ENCODE measurements around the gene CDC42BPA.
"Not testable (repeated sequence)": the region's sequence is repeated elsewhere in the genome, so short reads cannot be mapped to it uniquely, and the experiment has no call there.

The CDC42BPA gene

DNA sequence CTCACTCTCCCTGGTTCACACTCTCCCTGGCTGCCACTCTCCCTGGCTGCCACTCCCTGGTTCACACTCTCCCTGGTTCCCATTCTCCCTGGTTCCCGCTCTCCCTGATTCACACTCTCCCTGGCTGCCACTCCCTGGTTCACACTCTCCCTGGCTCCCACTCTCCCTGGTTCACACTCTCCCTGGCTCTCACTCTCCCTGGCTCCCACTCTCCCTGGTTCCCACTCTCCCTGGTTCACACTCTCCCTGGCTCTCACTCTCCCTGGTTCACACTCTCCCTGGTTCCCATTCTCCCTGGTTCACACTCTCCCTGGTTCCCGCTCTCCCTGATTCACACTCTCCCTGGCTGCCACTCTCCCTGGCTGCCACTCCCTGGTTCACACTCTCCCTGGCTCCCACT, 362.4 kb downstream of the CDC42BPA start:
- not testable (repeated sequence) for DNase-seq

DNA sequence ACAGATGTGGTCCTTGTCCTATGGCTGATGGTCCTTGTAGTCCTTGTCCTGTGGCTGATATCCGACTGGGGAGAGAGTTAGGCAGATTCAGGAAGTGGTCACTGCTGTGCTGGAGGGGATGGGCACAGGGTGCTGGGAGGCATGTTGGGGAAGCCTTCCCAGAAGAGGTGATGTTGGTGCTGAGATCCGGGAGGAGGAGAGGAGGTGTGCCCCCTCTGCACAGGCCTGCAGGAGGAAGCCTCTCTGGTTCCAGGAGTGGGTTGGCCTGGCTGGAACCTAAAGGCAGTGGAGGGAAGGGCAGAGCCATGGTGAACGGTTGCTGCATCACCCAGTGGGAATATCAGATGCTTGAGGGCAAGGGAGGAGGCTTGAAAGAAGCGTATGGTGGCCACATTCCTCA, 363.5 kb downstream of the CDC42BPA start:
- DNase-seq: no peak

DNA sequence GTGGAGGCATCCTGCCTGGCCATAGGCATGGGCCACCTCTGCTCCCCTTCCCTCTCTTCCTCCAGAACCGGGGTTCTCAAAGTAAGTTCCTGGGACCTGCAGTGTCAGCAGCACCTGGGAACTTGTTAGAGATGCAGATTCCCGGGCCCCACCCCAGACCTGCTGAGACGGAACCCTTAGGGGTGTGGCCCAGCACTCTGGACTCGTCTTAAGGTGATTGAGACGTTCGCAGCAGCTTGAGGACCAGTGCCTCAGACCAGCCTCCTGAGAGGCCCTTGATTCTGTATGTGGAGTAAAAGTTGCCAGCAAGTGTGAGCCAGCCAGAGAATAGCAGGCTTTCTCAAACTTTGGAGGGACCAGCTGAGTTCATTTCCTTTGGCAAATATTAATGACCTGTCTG, 364.0 kb downstream of the CDC42BPA start:
- DNase-seq: no peak

DNA sequence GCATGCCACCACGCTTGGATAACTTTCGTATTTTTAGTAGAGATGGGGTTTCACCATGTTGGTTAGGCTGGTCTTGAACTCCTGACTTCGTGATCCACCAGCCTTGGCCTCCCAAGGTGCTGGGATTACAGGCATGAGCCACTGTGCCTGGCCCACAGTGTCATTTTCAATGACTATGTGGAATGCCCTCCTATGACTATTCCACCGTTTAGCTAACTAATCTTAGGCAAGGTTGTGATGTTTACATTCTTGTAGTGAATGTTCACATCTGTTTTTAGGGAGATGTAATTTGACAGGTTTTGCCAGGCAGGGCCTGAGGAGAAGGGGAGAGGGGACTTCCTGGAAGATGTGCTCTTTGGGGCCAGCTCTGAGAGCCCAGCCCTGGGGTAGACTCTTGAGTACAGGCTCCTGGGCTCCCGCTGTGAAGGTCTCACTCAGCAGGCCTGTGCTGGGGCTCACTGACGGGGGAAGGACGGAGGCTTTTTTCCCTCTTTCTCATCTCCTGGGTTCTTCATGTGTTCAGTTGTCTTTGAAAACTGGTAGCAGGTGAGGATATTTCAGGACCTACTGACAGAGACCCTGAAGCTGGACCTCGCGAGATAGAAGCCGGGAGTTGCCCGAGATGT, 365.0 kb downstream of the CDC42BPA start:
- no peak for DNase-seq

DNA sequence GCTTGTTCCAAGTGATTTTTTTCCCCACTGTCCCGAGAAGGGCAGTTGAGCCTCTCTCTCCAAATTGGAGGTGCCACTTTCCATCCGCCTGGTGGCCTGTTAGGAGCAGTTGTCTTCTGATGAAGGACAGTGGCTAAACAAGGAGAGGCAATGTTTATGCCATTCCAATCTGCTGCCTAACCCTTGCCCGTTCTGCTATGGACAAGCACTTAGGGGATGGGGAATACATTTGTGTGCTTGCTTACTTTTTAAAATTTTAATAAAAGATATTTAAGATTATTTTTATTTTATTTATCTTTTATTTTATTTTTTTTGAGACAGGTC, 366.2 kb downstream of the CDC42BPA start:
- DNase-seq: no peak

DNA sequence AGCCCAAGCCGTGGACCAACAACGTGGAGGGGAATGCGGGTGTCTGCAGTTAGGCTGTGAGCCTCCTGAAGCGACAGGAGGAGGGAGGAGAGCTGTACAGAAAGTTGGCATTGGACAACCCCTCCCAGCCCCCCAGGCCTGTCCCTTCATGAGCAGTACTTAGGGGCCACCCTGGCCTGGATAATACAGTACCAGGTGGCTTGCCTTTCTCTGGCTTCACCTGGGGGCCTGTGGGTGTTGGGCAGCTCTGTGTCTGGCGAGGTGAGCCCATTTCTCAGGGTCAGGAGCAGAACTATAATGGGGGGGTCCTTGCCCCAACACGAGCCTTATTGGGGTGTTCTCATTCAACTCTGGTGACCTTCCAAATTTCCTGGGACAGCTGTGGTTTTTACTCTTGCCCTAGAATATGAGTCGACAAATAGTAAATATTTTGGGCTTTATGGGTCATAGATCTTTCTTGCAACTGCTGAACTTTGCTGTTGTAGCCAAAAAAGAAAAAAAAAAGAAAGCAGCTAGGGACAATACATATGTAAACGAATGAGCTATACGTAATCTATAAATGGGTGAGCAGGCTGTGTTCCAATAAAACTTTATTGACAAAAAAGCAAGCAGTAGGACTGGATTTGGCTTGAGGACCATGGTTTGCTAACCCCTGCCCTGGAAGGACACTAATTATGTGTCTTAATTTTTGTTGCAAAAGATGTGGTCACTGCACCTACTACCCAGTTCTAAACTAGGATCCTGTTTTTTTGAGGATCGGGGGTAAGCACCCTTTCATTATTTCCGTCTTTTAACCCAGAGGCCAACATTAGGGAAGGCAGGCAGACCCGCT, 366.8 kb downstream of the CDC42BPA start:
- DNase-seq: no peak

DNA sequence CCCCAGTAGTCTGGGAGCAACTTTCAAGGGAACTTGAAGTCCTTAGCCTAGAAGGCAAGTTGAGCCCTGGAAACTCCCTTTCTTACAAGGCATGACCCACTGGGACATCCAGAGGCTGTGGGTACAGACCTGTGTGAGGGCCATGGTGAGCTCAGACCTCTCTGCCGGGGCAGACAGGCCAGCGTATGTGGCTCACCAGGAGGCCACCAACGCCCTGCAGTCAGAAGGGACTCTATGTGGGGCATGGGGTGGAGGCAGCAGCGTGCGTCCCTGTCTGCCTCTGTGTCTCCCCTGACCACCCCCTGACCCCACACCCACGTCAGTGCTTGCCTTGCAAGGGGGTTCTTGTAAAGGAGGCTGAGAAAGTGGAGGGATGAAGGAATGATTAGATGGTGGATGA, 367.4 kb downstream of the CDC42BPA start:
- no peak for DNase-seq

DNA sequence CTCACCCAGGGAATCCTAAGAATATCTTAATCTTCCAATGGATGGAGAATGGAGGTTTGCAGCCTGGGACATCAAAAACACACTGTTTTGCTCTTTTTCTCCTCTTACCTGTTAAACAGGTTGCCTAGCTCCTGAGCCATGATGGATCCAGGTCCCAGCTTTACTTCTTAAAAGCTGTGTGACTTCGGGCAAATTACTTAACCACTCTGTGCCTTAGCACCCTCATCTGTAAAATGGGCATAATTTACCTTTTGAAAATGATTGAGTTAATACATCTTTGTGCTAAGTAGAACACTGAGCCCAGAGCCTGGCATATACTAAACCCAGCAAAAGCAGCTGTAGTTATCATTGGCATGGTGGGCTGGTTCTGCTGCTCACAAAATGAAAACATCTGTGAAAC, 368.0 kb downstream of the CDC42BPA start:
- DNase-seq: no peak

DNA sequence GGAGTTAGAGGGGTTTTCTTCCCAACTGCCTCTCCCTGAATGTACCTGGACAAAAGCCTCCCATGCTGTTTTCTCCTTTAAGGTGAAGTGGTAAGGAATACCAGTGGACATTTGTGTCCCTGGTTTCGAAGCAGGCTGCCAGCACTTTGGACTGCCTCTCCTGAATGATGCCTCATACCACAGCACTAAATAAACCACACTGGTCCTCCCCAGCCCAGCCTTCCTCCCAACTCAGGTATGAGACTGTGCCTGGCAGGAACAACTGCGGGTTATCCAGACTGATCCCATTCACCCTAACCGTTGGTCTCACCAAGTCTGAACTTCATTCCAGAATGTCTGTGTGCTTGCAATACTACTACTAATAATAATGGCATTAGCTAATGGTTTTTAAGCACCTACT, 368.9 kb downstream of the CDC42BPA start:
- no peak for DNase-seq

DNA sequence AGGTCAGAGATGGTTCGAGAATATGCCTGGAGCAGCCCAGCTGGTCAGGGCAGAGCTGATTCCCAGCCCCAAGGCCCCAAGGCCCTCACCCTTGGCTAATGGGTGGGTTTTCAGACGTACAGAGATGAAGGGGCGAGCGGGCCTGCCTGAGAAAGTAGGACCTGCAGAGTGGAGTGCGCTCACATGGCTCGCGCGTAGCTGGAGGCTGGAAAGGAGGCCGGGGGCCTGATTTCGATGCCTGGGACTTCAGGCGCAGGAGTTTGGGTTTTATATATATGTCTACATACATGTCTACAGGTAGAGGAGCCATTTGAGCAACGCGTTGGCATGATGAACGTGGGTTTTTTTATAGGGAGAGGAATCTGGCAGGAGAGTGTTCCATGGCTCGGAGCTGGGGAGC, 369.3 kb downstream of the CDC42BPA start:
- DNase-seq: no peak

DNA sequence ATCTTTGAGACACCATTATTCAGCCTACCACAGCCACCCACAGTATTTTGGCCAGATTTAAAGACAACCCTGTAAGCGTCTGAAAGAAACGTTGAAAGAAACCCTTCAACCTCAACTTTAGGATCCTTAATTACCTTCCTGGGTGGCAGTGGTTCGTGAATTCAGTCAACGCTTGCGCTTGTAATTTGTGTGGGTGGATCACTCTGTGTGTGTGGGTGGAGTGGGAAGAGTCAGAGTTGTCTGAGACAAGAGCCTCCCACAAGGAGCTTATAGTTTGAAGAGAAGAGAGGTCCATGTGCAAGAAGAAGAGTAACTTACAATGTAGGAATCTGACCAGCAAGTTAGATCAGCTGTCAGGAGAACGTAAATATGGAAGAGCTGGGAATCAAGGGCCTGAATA, 369.8 kb downstream of the CDC42BPA start:
- no peak for DNase-seq

DNA sequence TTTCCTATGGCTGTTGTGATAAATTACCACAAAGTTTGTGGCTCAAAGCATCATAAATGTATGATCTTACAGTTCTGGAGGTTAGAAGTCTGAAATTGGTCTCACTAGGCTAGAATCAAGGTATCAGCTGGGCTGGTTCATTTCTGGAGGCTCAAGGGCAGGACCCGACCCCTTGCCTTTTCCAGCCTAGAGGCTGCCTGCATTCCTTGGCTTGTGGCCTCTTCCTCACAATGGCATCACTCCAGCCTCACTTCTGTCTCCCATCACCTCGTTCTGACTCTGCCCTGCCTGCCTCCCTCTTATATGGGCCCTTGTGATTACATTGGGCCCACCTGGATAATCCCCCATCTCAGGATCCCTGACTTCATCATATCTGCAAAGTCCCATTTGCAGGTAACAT, 370.2 kb downstream of the CDC42BPA start:
- DNase-seq: no peak

DNA sequence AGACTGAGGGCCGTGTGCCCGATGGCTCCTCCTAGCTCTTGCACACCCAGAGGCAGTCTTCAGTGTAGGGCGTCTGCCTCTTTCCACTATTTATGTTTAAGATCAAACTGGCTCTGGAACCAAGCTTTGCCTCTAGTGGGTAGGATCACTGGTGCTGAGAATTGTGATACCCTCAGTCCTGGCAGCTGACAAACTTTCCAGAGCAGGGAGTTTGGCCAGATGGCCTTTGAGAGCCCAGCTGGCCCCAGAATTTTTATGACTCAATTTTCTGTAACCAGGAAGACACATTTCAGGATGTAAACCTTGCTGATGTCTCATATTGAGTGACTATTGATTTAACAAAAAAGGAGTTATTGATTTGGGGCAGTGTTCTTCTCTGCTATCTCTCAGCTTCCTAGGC, 371.5 kb downstream of the CDC42BPA start:
- DNase-seq: no peak

DNA sequence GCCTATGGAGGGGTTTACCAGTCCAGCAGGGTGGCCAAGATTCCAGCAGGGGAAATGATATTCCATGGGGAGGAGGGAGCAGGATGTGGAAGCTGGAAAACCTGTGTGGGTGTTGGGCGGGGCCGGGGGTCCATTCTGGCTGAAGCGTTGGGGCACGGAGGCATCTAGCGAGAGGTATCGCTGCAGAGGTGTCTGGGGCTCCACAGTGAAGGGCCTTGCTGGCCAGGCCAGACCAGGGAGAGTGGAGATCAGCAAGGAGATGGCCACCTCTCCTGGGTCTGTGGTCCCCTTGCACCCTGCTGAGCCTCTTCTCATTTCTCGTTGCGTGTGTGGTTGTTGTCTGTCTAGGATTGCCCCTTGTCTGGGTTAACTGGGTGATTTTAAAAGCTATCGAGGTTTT, 372.0 kb downstream of the CDC42BPA start:
- DNase-seq: no peak

DNA sequence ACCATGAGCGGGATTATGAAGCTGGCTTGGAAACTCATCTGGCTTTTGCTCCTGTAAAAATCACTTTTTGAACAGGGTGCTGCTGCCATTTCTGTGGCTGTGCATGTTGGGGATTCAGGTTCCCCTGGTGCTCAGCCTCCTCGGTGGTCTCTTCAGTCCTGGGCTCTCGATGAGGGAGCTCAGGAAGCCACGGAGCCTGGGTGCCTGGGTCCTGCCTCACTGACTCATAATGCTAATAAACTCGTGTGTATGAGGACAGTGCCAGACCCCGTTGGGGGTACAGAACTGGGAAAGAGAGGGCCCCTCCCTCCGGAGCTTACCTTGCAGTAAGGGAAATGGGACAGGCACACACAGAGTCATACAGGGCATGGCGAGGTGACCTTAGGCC, 372.4 kb downstream of the CDC42BPA start:
- no peak for DNase-seq

DNA sequence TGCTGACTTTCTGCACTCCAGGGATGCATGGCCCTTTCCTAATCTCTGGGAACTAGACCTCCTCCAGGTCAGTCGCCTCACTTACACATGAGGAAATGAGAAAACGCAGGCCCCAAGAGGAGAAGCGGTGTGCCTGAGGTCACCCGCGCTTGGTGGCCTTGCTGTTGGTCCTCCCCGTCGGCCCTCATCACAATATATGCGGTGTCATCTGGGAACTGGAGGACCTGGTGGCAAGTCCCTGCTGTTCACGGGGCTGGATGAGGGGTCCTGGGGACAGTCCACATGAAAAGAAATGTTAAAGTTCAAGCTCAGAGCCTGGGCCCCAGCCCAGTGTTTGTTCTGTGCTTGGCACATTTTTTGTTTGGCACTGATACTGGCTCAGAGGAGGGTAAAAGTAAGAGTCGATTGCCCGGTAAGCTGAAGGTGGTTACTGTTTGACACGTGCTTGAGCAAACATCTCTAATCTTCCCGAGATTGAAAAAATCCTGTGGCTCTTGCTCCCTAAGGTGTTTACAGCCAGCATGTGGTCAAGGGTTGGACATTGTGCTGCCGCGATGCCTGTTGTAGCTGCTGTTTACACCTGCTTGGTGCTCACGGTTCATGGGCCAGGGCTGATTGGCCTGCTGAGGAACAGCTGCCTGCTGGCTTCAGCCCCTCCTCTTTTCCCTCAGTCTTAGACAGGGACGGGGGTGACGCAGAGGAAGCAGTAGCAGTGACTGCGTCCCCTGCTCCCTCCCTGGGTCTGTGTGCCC, 373.0 kb downstream of the CDC42BPA start:
- peak in 1 of 2 experiments; percentile 14 for DNase-seq

DNA sequence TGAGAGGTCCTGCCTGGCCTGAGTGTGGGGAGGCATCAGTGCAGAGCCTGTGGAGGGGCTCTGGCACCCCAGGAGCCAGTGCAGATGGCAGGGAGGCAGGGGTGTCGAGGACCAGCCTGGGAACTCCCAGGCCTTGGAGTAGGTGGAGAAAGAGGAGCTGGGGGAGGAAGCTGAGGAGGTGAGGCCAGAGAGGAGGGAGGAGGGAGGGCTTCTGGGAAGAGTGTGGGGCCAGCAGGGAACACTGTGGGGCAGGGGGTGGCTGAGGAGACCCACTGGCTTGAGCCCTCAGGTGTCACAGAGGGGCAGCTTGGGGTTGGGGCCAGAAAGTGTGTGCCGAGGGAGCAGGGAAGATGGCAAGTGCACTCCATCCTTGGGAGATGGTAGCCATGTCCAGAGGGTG, 374.4 kb downstream of the CDC42BPA start:
- no peak for DNase-seq

DNA sequence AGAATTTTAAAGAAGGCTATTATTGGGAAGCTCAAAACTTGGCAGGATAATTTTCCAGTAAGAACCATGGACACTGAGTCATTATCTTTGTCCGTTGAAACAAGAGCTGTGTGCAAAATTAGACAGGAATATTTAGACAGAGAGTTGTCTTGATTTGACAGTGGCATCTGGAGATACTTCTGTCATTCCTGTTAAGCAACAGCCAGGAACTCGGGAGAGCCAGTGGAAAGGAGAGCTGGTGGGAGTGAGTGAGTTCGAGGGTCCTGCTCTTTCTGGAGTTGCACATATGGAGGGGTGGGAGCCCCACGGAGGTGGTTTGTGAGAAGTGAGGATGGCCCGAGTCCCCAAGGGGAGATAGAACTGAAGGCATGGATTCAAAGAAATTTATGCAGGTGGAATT, 375.1 kb downstream of the CDC42BPA start:
- no peak for DNase-seq

DNA sequence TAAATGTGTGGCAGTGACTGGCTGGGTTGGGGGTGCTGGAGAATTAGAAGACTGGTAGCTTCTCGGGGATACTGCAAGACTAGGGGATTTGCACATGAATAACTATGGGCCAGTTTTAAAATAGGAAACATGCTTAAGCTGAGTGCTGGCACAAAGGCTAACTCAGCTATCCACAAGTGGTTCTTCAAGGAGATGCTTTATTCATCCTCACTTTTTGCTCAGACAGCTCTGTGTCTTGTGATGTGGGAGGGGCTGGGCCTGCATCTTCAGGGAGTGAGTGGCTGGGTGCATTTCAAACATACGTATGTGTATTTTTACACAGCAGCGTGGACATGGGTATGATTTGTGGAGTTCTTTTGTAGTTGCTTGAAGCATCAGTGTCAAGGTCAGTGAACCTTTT, 375.9 kb downstream of the CDC42BPA start:
- no peak for DNase-seq

DNA sequence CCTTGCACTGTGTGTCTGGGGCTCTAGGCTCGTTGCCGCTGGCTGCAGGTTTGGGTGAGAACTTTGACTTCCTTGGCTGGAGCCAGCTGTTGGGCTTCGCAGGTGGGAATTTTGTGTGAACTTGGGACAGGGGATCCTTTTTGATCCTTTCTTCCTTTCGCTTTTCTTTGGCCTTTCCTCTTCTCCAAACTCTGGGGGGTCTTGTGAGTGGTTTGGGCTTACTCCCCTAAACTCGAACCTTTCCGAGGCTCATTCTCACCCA, 377.6 kb downstream of the CDC42BPA start:
- DNase-seq: no peak

DNA sequence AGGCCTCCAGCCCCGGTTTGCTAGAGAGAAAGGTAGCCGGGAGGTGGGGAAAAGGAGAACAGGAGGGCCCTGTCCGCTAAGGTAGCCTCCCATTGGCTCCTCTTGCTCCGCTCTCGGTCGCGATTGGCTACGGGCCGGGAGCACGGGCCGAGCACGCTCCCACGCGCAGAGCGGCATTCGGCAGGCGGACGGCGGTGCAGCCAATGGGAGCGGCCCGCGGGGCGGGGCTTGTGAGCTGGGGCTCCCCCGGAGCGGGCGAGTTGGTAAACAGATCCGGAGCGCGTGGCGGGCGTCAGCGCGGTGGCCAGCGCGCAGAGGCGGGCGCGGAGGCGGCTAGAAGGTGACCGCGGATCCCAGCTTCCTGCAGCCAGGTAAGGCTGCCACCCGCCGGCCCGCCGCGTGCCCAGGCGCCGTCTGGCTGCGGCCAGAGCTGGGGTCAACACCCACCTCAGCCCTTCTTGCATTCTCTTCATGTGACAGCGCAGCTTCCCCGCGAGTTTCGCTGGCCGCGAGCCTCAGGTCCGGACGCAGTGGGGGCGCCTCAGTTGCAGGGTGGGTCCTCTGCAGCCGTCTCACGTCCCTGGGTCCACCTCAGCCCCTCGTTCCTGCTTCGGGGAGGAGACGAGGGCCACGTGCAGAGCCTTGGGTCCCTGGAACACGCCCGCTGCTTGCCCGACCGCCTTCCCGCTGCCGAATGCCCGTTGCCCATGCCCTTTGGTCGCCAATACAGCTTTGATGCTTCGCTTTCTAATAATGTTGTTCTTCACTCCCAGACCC, 378.1 kb downstream of the CDC42BPA start, which contains the start of gene COQ8A:
Gene COQ8A (plus strand): TSS at position 266 of the 777 bp plus-strand sequence. CDS start 21,092 bp downstream, outside the sequence.
- peak; percentile 88 to 95 for DNase-seq

Measured in NCI-H187 (cell line).